ENCODE results near the gene KEAP1.
"Not testable (repeated sequence)": the region's sequence is repeated elsewhere in the genome, so short reads cannot be mapped to it uniquely, and the experiment has no call there.

The KEAP1 gene

GRCh38 chr19:10467104-10467706, 36.0 kb downstream of the KEAP1 start:
- TF ChIP-seq CTCF (IDR thresholded peaks at IDR 0.05; ENCODE audit: low read depth, low read length) = no peak
- no peak for DNase-seq (ENCODE audit: extremely low read depth, low read depth)

- no peak for TF ChIP-seq CTCF (IDR thresholded peaks at IDR 0.05; ENCODE audit: low read depth, low read length)
These were observed 38.7 kb downstream of the KEAP1 start for GRCh38 chr19:10464456-10464855.

DNA sequence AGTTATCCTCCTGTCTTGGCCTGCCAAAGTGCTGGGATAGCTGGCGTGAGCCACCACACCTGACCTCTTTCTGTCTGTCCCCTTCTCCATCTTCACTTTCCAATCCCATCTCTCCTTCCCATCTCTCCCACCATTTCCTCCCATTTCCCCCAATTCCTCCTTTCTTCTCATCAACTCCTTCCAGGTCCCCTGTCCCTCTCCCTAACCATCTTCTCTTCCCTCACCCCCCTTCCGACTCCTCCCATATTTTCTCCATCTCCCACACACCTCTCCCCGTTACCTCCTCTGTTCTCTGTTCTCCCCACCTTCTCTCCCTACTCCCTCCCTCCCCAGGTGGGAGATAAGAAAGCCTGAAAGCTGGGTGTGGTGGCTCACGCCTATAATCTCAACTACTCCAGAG, 40.6 kb downstream of the KEAP1 start:
- no peak for TF ChIP-seq CTCF (IDR thresholded peaks at IDR 0.05; ENCODE audit: low read depth, low read length)
- no peak for DNase-seq (ENCODE audit: extremely low read depth, low read depth)

More at GRCh38 chr19:10464456-10464855, 38.7 kb downstream of the KEAP1 start:
- DNase-seq (ENCODE audit: extremely low read depth, low read depth) = no peak

DNA sequence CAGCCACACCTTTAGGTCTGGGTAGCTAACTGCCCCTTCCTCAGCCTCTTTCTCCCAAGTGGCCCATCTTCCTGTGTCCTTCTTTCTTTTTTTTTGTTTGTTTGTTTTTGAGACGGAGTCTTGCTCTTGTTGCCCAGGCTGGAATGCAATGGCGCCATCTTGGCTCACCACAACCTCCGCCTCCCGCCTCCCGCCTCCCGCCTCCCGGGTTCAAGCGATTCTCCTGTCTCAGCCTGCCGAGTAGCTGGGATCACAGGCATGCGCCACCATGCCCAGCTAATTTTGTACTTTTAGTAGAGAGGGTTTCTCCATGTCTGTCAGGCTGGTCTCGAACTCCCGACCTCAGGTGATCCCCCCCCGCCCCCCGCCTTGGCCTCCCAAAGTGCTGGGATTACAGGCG, 41.1 kb downstream of the KEAP1 start:
- not testable (repeated sequence) for DNase-seq (ENCODE audit: extremely low read depth, low read depth)

- no peak for TF ChIP-seq CTCF (IDR thresholded peaks at IDR 0.05; ENCODE audit: low read depth, low read length)
- DNase-seq (ENCODE audit: extremely low read depth, low read depth) = peak; percentile 77
These were observed 41.9 kb downstream of the KEAP1 start for GRCh38 chr19:10461047-10461949.

DNA sequence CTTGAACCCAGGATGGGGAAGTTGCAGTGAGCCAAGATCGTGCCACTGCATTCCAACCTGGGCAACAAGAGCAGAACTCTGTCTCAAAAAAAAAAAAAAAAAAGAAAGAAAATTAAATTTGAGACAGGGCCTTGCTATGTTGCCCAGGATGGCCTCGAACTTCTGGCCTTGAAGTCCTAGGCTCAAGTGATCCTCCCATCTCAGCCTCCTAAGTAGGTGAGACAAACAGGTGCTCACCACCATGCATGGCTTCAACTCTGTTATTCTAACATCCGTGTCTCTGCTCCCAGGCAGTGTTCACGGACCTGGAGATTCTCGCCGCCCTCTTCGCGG, 42.5 kb downstream of the KEAP1 start:
- no peak for DNase-seq (ENCODE audit: extremely low read depth, low read depth)
- no peak for TF ChIP-seq CTCF (IDR thresholded peaks at IDR 0.05; ENCODE audit: low read depth, low read length)

GRCh38 chr19:10458733-10459132, 44.4 kb downstream of the KEAP1 start:
- not testable (repeated sequence) for DNase-seq (ENCODE audit: extremely low read depth, low read depth)

DNA sequence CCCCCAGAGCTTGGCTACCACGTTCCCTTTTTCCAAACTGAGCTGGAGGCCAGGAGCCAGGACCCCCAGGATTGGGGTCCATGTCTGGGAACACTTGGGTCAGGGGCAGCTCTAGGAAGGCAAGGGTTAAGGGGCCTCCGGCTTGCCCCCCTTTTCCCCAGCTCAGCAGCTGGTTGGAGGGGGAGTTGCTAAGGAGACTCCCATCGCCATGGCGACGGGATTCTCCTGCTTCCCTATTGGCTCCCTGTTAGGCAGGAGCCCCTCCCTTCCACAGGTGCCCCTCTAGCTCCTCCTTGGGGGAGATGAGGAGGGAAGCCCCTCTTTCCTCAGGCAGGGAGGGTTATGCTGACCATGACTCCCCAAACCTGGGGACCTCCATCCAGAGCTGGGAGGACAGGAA, 48.9 kb downstream of the KEAP1 start:
- TF ChIP-seq CTCF (IDR thresholded peaks at IDR 0.05; ENCODE audit: low read depth, low read length) = no peak
- DNase-seq (ENCODE audit: extremely low read depth, low read depth) = no peak

Measured in AG09319 (cell line).